CD4-positive, alpha-beta T cell (primary cell): Measurements from ENCODE around the gene GPC1. TPM values are rescaled to one million over a fixed set of nuclear protein-coding genes. Genes with fewer than 3 reads are reported as not detected.

Source experiments
- ATAC-seq: fragments of 200-7000 bp; cut with Tn5 transposase; one replicate; pipeline ENCODE4 v1.10.0; 2022; ENCODE audit warnings: mild to moderate bottlenecking; ENCODE audit not compliant: poor library complexity
- CTCF ChIA-PET: fragments of 350-600 bp; sonication (Branson Sonifier 250); formaldehyde crosslinking; loops from one replicate; lab custom pipeline; 2021; ENCODE audit warnings: antibody characterized with exemption, inconsistent platforms; lab: Charles Lee
- POLR2A ChIA-PET: fragments of 350-600 bp; sonication (Branson Sonifier 250); formaldehyde crosslinking; loops from one replicate; lab custom pipeline; 2021; ENCODE audit warnings: antibody characterized with exemption, inconsistent platforms; lab: Charles Lee
- DNase-seq, 14 experiments: peaks; one replicate each; pipeline ENCODE4 v3.0.0-alpha.2; 2013 to 2020; ENCODE audit warnings: mixed read lengths in 2 of 14
- H3K27ac ChIP-seq, 2 donors: one replicate each; pipeline versions ENCODE4 v1.5.1 to v1.7.0; 2013; ENCODE audit warnings: low read length in 2 of 2, low read depth in 1 of 2, mild to moderate bottlenecking in 1 of 2
- H3K27me3 ChIP-seq, 2 experiments: 1 replicate in 1 of 2; 2 replicates in 1 of 2; pipeline versions ENCODE4 v1.6.1 to v1.7.0; 2013; ENCODE audit warnings: low read length in 2 of 2, control low read depth in 1 of 2, mild to moderate bottlenecking in 1 of 2, moderate library complexity in 1 of 2; ENCODE audit not compliant: insufficient read depth in 2 of 2, control insufficient read depth in 1 of 2
- H3K36me3 ChIP-seq: one replicate; pipeline ENCODE4 v1.6.1; 2013; ENCODE audit warnings: low read length, control low read depth; ENCODE audit not compliant: insufficient read depth
- H3K4me1 ChIP-seq: one replicate; pipeline ENCODE4 v1.6.1; 2013; ENCODE audit warnings: low read length, control low read depth; ENCODE audit not compliant: insufficient read depth
- H3K4me3 ChIP-seq: one replicate; pipeline ENCODE4 v1.5.1; 2013; ENCODE audit warnings: mild to moderate bottlenecking, low read length, moderate library complexity
- H3K9me3 ChIP-seq, 2 experiments: 1 replicate in 1 of 2; 2 replicates in 1 of 2; pipeline versions ENCODE4 v1.6.1 to v1.7.0; 2013; ENCODE audit warnings: low read length in 2 of 2, mild to moderate bottlenecking in 2 of 2, control low read depth in 1 of 2, moderate library complexity in 1 of 2; ENCODE audit not compliant: control insufficient read depth in 1 of 2, insufficient read depth in 1 of 2
- H3K27ac Mint-ChIP-seq: one replicate; pipeline ENCODE4 v1.8.0; 2020; ENCODE audit warnings: mixed read lengths
- H3K27me3 Mint-ChIP-seq: one replicate; pipeline ENCODE4 v1.8.0; 2021; ENCODE audit warnings: mixed read lengths
- H3K36me3 Mint-ChIP-seq: one replicate; pipeline ENCODE4 v1.8.0; 2021; ENCODE audit warnings: low read depth, mixed read lengths
- H3K4me1 Mint-ChIP-seq: one replicate; pipeline ENCODE4 v1.8.0; 2021; ENCODE audit warnings: low read depth, mixed read lengths
- H3K4me3 Mint-ChIP-seq: one replicate; pipeline ENCODE4 v1.8.0; 2020; ENCODE audit warnings: mild to moderate bottlenecking, mixed read lengths
- H3K9me3 Mint-ChIP-seq: one replicate; pipeline ENCODE4 v1.8.0; 2020; ENCODE audit warnings: mixed read lengths
- intact Hi-C, 2 experiments: fragments of 100-400 bp; cut with DNase I in 1 of 2; cut with micrococcal nuclease in 1 of 2; formaldehyde crosslinking; loops; one replicate each; pipeline versions ENCODE4 v1.15.1 to v1.9.0; 2023 to 2025; cut with DNase I, micrococcal nuclease
- total RNA-seq, 174 experiments: library from RNA in 2 of 174; stranded (reverse) in 2 of 174; gene quantifications; one replicate each; pipeline ENCODE4 v1.2.3 and lab custom pipeline; 2021 to 2026
- TF ChIP-seq, protein P1 (sequence below): fragments of 200-600 bp; IDR thresholded peaks from one replicate; pipeline ENCODE4 v1.8.0; 2022; ENCODE audit warnings: antibody characterized with exemption, mild to moderate bottlenecking

GPC1 gene
- total RNA-seq, 2 experiments from 2014 or later: 0.58 to 0.98 TPM

DNA sequence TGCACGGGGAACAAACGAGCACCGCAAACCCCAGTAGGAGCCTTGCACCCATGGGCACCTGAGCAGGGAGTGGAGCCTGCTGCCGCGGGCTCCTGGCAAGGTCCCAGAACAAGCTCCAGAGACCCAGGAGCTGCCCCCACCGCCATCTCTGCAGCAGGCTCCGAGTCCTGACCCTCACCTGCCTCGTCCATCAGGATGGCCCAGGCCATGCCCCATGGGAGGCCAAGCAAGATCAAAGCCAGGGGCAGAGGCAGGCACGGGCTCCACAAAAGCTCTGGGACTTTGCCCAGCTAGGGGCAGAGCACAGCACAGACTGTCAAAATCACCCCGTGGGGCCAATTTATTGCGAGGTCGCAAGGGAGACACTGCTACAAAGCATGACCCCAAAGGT lies 43.6 kb downstream of the GPC1 start:
- TF ChIP-seq, protein P1, sequence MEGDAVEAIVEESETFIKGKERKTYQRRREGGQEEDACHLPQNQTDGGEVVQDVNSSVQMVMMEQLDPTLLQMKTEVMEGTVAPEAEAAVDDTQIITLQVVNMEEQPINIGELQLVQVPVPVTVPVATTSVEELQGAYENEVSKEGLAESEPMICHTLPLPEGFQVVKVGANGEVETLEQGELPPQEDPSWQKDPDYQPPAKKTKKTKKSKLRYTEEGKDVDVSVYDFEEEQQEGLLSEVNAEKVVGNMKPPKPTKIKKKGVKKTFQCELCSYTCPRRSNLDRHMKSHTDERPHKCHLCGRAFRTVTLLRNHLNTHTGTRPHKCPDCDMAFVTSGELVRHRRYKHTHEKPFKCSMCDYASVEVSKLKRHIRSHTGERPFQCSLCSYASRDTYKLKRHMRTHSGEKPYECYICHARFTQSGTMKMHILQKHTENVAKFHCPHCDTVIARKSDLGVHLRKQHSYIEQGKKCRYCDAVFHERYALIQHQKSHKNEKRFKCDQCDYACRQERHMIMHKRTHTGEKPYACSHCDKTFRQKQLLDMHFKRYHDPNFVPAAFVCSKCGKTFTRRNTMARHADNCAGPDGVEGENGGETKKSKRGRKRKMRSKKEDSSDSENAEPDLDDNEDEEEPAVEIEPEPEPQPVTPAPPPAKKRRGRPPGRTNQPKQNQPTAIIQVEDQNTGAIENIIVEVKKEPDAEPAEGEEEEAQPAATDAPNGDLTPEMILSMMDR: no peak
- POLR2A ChIA-PET: no interaction called here
- Mint-ChIP-seq H3K9me3 (no peaks in the 10 kb centered on the region), H3K27ac (no peak overlapping the region), H3K36me3 (peaks cover 34% of the 10 kb centered on the region), H3K4me3 (no peak overlapping the region), H3K4me1 (no peaks in the 10 kb centered on the region), H3K27me3 (no peaks in the 10 kb centered on the region)
- no peaks in the 10 kb centered on the region for H3K4me1 ChIP-seq
- no peak overlapping the region for H3K4me3 ChIP-seq
- no peak overlapping the region for H3K27ac ChIP-seq
- H3K9me3 ChIP-seq: peaks cover 8 to 12% of the 10 kb centered on the region in 2 experiments
- H3K27me3 ChIP-seq: no peaks in the 10 kb centered on the region
- H3K36me3 ChIP-seq: no peaks in the 10 kb centered on the region
- CTCF ChIA-PET: no interaction called here
- DNase-seq (peak in 1 of 14 experiments; percentile 9), ATAC-seq (no peak)
- intact Hi-C loops: no loop called here

GRCh38 chr2:240480834-240481623 lies 45.6 kb downstream of the GPC1 start:
- Histone ChIP-seq H3K9me3 (peaks cover 6 to 14% of the 10 kb centered on the region in 2 experiments), H3K27me3 (no peaks in the 10 kb centered on the region), H3K36me3 (no peaks in the 10 kb centered on the region), H3K27ac (no peak overlapping the region), H3K4me1 (no peaks in the 10 kb centered on the region), H3K4me3 (no peak overlapping the region)
- ATAC-seq (no peak), DNase-seq (peak in 2 of 14 experiments; percentile 1 to 10)
- no peak overlapping the region for H3K4me3 Mint-ChIP-seq
- peaks cover under 1% of the 10 kb centered on the region for H3K9me3 Mint-ChIP-seq
- TF ChIP-seq, protein P1: no peak
- H3K27ac Mint-ChIP-seq: no peak overlapping the region
- ChIA-PET CTCF (no interaction called here), POLR2A (no interaction called here)
- peaks cover 35% of the 10 kb centered on the region for H3K36me3 Mint-ChIP-seq
- no peaks in the 10 kb centered on the region for H3K27me3 Mint-ChIP-seq
- intact Hi-C loops: no loop called here
- H3K4me1 Mint-ChIP-seq: no peaks in the 10 kb centered on the region

GRCh38 chr2:240481720-240482119 lies 46.3 kb downstream of the GPC1 start:
- ATAC-seq (no peak), DNase-seq (peak in 2 of 14 experiments; percentile 0 to 32)
- no peaks in the 10 kb centered on the region for H3K4me1 ChIP-seq
- POLR2A ChIA-PET: no interaction called here
- H3K27ac ChIP-seq: no peak overlapping the region
- no peak overlapping the region for H3K27ac Mint-ChIP-seq
- intact Hi-C loops: no loop called here
- H3K27me3 Mint-ChIP-seq: no peaks in the 10 kb centered on the region
- CTCF ChIA-PET: no interaction called here
- no peak overlapping the region for H3K4me3 Mint-ChIP-seq
- no peaks in the 10 kb centered on the region for H3K4me1 Mint-ChIP-seq
- H3K36me3 Mint-ChIP-seq: peaks cover 34% of the 10 kb centered on the region
- H3K36me3 ChIP-seq: no peaks in the 10 kb centered on the region
- H3K4me3 ChIP-seq: no peak overlapping the region
- H3K9me3 Mint-ChIP-seq: peaks cover 2% of the 10 kb centered on the region
- H3K27me3 ChIP-seq: no peaks in the 10 kb centered on the region
- H3K9me3 ChIP-seq: peaks cover 0 to 7% of the 10 kb centered on the region in 2 experiments
- TF ChIP-seq, protein P1: no peak
